Caco-2 (cell line): ENCODE data around the gene DLG3. TPM values are rescaled to one million over a fixed set of nuclear protein-coding genes. Genes with fewer than 3 reads are reported as not detected.

Experiments used
- BruUV-seq: library from RNA; stranded (reverse); fragments of 400-500 nt; replicated peaks from 2 replicates; lab custom pipeline; 2021; lab: Mats Ljungman, UMichigan
- CTCF ChIA-PET: fragments of 300-600 bp; sonication (Branson Sonifier 250); formaldehyde crosslinking; loops from one replicate; lab custom pipeline; 2022; ENCODE audit warnings: antibody characterized with exemption; lab: Charles Lee
- POLR2A ChIA-PET: fragments of 300-600 bp; sonication (Branson Sonifier 250); formaldehyde crosslinking; loops from one replicate; lab custom pipeline; 2022; ENCODE audit warnings: antibody characterized with exemption; lab: Charles Lee
- DNase-seq, 2 experiments: peaks; one replicate each; pipeline versions ENCODE4 v3.0.0 to v3.0.0-alpha.2; 2020 to 2022
- H3K27me3 ChIP-seq: replicated peaks from 2 replicates; pipeline ENCODE4 v1.6.0; 2011; ENCODE audit warnings: low read length; ENCODE audit not compliant: control insufficient read depth, insufficient read depth
- H3K36me3 ChIP-seq: 2 replicates; pipeline ENCODE4 v1.5.1; 2011; ENCODE audit warnings: low read length; ENCODE audit not compliant: control insufficient read depth, insufficient read depth
- H3K4me1 ChIP-seq: fragments of 250-450 bp; sonication (Bioruptor Pico); 2 replicates; pipeline ENCODE4 v1.5.1; 2020; ENCODE audit warnings: mild to moderate bottlenecking
- H3K4me3 ChIP-seq: 2 replicates; pipeline ENCODE4 v1.5.1; 2011; ENCODE audit warnings: low read depth, mild to moderate bottlenecking, control low read depth, low read length
- H3K9me3 ChIP-seq: fragments of 250-450 bp; sonication (Bioruptor Pico); 2 replicates; pipeline ENCODE4 v1.5.1; 2020; ENCODE audit warnings: mild to moderate bottlenecking, moderate library complexity
- H3K27ac Mint-ChIP-seq: one replicate; pipeline ENCODE4 v1.8.0; 2022; ENCODE audit warnings: mixed read lengths; ENCODE audit not compliant: unreplicated experiment
- H3K27me3 Mint-ChIP-seq: one replicate; pipeline ENCODE4 v1.8.0; 2022; ENCODE audit warnings: mixed read lengths; ENCODE audit not compliant: insufficient read depth, unreplicated experiment
- H3K36me3 Mint-ChIP-seq: one replicate; pipeline ENCODE4 v1.8.0; 2022; ENCODE audit warnings: mild to moderate bottlenecking, mixed read lengths; ENCODE audit not compliant: insufficient read depth, unreplicated experiment
- H3K4me1 Mint-ChIP-seq: one replicate; pipeline ENCODE4 v1.8.0; 2022; ENCODE audit warnings: low read depth, mixed read lengths; ENCODE audit not compliant: unreplicated experiment
- H3K4me3 Mint-ChIP-seq: one replicate; pipeline ENCODE4 v1.8.0; 2022; ENCODE audit warnings: mild to moderate bottlenecking, moderate library complexity, mixed read lengths; ENCODE audit not compliant: unreplicated experiment
- H3K9me3 Mint-ChIP-seq: one replicate; pipeline ENCODE4 v1.8.0; 2022; ENCODE audit warnings: mixed read lengths; ENCODE audit not compliant: unreplicated experiment
- CTCF ChIP-seq, 2 experiments: fragments of 200-600 bp in 1 of 2; IDR thresholded peaks; 1 replicate in 1 of 2; 2 replicates in 1 of 2; pipeline versions ENCODE4 v1.5.1 to v1.8.0; 2011 to 2022; ENCODE audit warnings: antibody characterized with exemption in 1 of 2, control low read depth in 1 of 2, inconsistent platforms in 1 of 2, low read depth in 1 of 2, low read length in 1 of 2, mild to moderate bottlenecking in 1 of 2, moderate library complexity in 1 of 2; ENCODE audit not compliant: insufficient read depth in 1 of 2, severe bottlenecking in 1 of 2, unreplicated experiment in 1 of 2
- intact Hi-C: fragments of 100-400 bp; cut with micrococcal nuclease; formaldehyde crosslinking; loops from one replicate; pipeline ENCODE4 v1.10.0; 2022; ENCODE audit not compliant: unreplicated experiment
- total RNA-seq: library from RNA; stranded (reverse); gene quantifications from 2 replicates; pipeline ENCODE4 v1.2.3, GENCODE V29; 2022

The DLG3 gene
- total RNA-seq, 1 experiment from 2014 or later: 58.5 TPM

GRCh38 chrX:70466968-70467367 is 22.3 kb downstream of the DLG3 start:
- no peak for DNase-seq
- no peak overlapping the region for H3K4me3 ChIP-seq
- Mint-ChIP-seq H3K36me3 (peaks cover 24% of the 10 kb centered on the region), H3K9me3 (no peaks in the 10 kb centered on the region), H3K27ac (no peak overlapping the region), H3K27me3 (no peaks in the 10 kb centered on the region), H3K4me3 (no peak overlapping the region), H3K4me1 (peaks cover 6% of the 10 kb centered on the region)
- TF ChIP-seq CTCF (IDR thresholded peaks at IDR 0.05; ENCODE audit: insufficient read depth in 1 of 2, low read depth in 1 of 2, low read length in 1 of 2, severe bottlenecking in 1 of 2, unreplicated experiment in 1 of 2): no peak
- H3K27me3 ChIP-seq: no peaks in the 10 kb centered on the region
- no peaks in the 10 kb centered on the region for H3K4me1 ChIP-seq
- no peaks in the 10 kb centered on the region for H3K9me3 ChIP-seq
- BruUV-seq: no TSS peak
- H3K36me3 ChIP-seq: no peaks in the 10 kb centered on the region; the same call in 1 of the 2 replicates
- CTCF ChIA-PET: no interaction called here
- POLR2A ChIA-PET: no interaction called here
- intact Hi-C loops: no loop called here

DNA sequence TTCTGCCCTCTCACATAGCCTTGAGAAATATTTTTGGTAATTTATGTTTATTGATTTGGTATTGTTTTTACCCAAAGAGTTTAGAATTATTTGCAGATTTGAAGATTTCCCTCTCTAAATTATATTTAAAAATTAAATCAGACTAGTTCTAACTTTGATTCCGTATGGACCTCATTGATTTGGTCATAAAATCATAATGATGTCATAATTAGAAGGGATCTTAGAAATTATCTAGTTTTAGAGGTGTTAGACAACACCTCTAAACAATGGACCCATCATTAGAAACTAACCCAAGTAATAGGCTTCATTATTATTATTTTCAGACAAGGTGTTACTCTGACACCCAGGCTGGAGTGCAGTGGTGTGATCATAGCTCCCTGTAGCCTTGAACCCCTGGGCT is 24.1 kb downstream of the DLG3 start:
- Mint-ChIP-seq H3K4me1 (peaks cover 7% of the 10 kb centered on the region), H3K27me3 (no peaks in the 10 kb centered on the region), H3K27ac (no peak overlapping the region), H3K4me3 (no peak overlapping the region), H3K36me3 (peaks cover 28% of the 10 kb centered on the region), H3K9me3 (no peaks in the 10 kb centered on the region)
- no peak for TF ChIP-seq CTCF (IDR thresholded peaks at IDR 0.05; ENCODE audit: insufficient read depth in 1 of 2, low read depth in 1 of 2, low read length in 1 of 2, severe bottlenecking in 1 of 2, unreplicated experiment in 1 of 2)
- ChIA-PET CTCF (no interaction called here), POLR2A (no interaction called here)
- Histone ChIP-seq H3K4me3 (no peak overlapping the region), H3K9me3 (no peaks in the 10 kb centered on the region), H3K27me3 (no peaks in the 10 kb centered on the region), H3K36me3 (no peaks in the 10 kb centered on the region; the same call in 1 of the 2 replicates), H3K4me1 (no peaks in the 10 kb centered on the region)
- intact Hi-C loops: no loop called here
- no TSS peak for BruUV-seq
- DNase-seq: no peak

DNA sequence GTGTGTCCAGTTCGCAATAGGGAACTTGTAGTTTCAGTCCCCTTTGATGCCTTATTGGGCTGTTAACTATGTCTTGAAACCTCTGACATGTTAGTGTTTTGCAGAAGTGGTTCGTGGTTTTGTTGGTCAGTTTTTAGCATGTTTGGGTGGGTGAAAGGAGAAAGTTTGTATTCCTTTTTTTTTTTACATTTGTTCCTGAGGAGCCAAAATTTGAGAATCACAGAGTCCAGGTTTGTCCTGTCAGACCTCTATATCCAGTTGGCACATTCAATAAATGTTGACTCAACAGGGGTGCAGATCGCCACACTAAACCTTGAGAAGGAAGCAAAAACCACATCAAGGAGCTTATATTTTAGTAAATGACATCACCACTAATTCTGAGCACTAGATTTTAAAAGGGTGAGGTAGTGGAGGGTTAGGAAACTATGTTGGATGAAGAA is 26.2 kb downstream of the DLG3 start:
- H3K27ac Mint-ChIP-seq: no peak overlapping the region
- no peaks in the 10 kb centered on the region for H3K27me3 ChIP-seq
- H3K4me3 Mint-ChIP-seq: no peak overlapping the region
- H3K4me1 ChIP-seq: no peaks in the 10 kb centered on the region
- H3K36me3 Mint-ChIP-seq: peaks cover 31% of the 10 kb centered on the region
- no peaks in the 10 kb centered on the region for H3K9me3 ChIP-seq
- intact Hi-C loops: no loop called here
- CTCF ChIA-PET: no interaction called here
- H3K4me1 Mint-ChIP-seq: peaks cover 7% of the 10 kb centered on the region
- BruUV-seq: no TSS peak
- H3K9me3 Mint-ChIP-seq: no peaks in the 10 kb centered on the region
- H3K27me3 Mint-ChIP-seq: no peaks in the 10 kb centered on the region
- no peak overlapping the region for H3K4me3 ChIP-seq
- no peak for TF ChIP-seq CTCF (IDR thresholded peaks at IDR 0.05; ENCODE audit: insufficient read depth in 1 of 2, low read depth in 1 of 2, low read length in 1 of 2, severe bottlenecking in 1 of 2, unreplicated experiment in 1 of 2)
- no peaks in the 10 kb centered on the region; the same call in 1 of the 2 replicates for H3K36me3 ChIP-seq
- DNase-seq: no peak
- POLR2A ChIA-PET: interaction anchor here (0.7 kb wide), 1 partner anchor 17 kb away, joined by 4 read pairs; no protein-coding TSS in a partner anchor
